ENCODE measurements around the gene ANKRD33B. TPM values are rescaled to one million over a fixed set of nuclear protein-coding genes. Genes with fewer than 3 reads are reported as not detected.

The ANKRD33B gene
- total and polyA plus RNA-seq, 11 donors = 0.98 to 33.8 (median 4.9) TPM

DNA sequence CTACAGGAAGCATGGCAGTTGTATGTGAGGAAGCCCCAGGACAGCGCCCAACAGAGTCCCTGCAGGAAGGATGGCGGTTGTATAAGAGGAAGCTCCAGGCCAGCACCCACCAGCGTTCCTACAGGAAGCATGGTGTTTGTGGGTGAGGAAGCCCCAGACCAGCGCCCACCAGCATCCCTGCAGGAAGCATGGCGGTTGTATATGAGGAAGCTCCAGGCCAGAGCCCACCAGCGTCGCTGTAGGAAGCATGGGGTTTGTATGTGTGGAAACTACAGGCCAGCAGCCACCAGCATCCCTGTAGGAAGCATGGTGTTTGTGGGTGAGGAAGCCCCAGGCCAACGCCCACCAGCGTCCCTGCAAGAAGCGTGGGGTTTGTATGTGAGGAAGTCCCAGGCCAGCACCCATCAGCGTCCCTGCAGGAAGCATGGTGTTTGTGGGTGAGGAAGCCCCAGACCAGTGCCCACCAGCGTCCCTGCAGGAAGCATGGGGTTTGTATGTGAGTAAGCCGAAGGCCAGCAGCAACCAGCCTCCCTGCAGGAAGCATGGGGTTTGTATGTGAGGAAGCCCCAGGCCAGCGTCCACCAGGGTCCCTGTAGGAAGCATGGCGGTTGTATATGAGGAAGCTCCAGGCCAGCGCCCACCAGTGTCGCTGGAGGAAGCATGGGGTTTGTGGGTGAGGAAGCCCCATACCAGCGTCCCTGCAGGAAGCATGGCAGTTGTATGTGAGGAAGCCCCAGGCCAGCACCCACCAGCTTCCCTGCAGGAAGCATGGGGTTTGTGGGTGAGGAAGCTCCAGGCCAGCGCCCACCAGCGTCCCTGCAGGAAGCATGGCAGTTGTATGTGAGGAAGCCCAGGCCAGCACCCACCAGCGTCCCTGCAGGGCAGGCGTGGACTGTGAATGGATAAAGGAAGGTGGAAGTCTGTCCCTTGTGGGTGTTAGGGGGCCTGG is 118.1 kb downstream of the ANKRD33B start:
- TF ChIP-seq, protein P1, sequence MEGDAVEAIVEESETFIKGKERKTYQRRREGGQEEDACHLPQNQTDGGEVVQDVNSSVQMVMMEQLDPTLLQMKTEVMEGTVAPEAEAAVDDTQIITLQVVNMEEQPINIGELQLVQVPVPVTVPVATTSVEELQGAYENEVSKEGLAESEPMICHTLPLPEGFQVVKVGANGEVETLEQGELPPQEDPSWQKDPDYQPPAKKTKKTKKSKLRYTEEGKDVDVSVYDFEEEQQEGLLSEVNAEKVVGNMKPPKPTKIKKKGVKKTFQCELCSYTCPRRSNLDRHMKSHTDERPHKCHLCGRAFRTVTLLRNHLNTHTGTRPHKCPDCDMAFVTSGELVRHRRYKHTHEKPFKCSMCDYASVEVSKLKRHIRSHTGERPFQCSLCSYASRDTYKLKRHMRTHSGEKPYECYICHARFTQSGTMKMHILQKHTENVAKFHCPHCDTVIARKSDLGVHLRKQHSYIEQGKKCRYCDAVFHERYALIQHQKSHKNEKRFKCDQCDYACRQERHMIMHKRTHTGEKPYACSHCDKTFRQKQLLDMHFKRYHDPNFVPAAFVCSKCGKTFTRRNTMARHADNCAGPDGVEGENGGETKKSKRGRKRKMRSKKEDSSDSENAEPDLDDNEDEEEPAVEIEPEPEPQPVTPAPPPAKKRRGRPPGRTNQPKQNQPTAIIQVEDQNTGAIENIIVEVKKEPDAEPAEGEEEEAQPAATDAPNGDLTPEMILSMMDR (IDR thresholded peaks at IDR 0.05) = no peak
- no peak for TF ChIP-seq POLR2A (IDR thresholded peaks at IDR 0.05)
- WGBS, 4 donors = 84 to 92% (median 90%) methylated on average over 21 to 22 of the region's 22 CpGs
- Histone ChIP-seq H3K27me3 (no peaks in the 10 kb centered on the region), H3K9me3 (peaks cover 0 to 5% (median 0%) of the 10 kb centered on the region in 12 donors), H3K4me1 (peaks cover 0 to 3% (median 0%) of the 10 kb centered on the region in 12 donors), H3K4me3 (no peak overlapping the region), H3K36me3 (peaks cover 0 to 59% (median 45%) of the 10 kb centered on the region in 9 donors), H3K27ac (no peak overlapping the region)
- intact Hi-C loops (cut with DNase I) = no loop called here
- DNase-seq (no peak), ATAC-seq (no peak)

- H3K36me3 ChIP-seq = peaks cover 0 to 54% (median 38%) of the 10 kb centered on the region in 9 donors
- no peak overlapping the region for H3K4me3 ChIP-seq
- WGBS, 4 donors = 93 to 95% (median 94%) methylated on average over 15 to 16 of the region's 16 CpGs
Observed at GRCh38 chr5:10682801-10683525, 119.1 kb downstream of the ANKRD33B start.

GRCh38 chr5:10684303-10685086 is 120.6 kb downstream of the ANKRD33B start:
- no peak overlapping the region for H3K4me3 ChIP-seq
- WGBS, 4 donors = 91 to 96% (median 94%) methylated on average over 11 of the region's 11 CpGs
- no peak for DNase-seq
- peaks cover 0 to 40% (median 26%) of the 10 kb centered on the region in 9 donors for H3K36me3 ChIP-seq
- no peaks in the 10 kb centered on the region for H3K9me3 ChIP-seq
- H3K27ac ChIP-seq = no peak overlapping the region
- TF ChIP-seq, protein P1 (IDR thresholded peaks at IDR 0.05) = no peak
- no peak for TF ChIP-seq POLR2A (IDR thresholded peaks at IDR 0.05)
- no peak for ATAC-seq
- H3K27me3 ChIP-seq = no peaks in the 10 kb centered on the region
- intact Hi-C loops (cut with DNase I) = loop anchor here in 1 of 10 donors (5.0 kb wide), 1 partner anchor 232 kb away; no protein-coding TSS in a partner anchor
- peaks cover 0 to 6% (median 0%) of the 10 kb centered on the region in 12 donors for H3K4me1 ChIP-seq

More at GRCh38 chr5:10682801-10683525, 119.1 kb downstream of the ANKRD33B start:
- no peak for DNase-seq
- H3K9me3 ChIP-seq = no peaks in the 10 kb centered on the region
- no peak overlapping the region for H3K27ac ChIP-seq
- peaks cover 0 to 3% (median 0%) of the 10 kb centered on the region in 12 donors for H3K4me1 ChIP-seq
- ATAC-seq = no peak
- intact Hi-C loops (cut with DNase I) = no loop called here
- TF ChIP-seq, protein P1 (IDR thresholded peaks at IDR 0.05) = no peak
- TF ChIP-seq POLR2A (IDR thresholded peaks at IDR 0.05) = no peak
- H3K27me3 ChIP-seq = no peaks in the 10 kb centered on the region

Measured in heart left ventricle (tissue), 16 donors.